ENCODE results near the gene HSFX2. TPM values are rescaled to one million over a fixed set of nuclear protein-coding genes. Genes with fewer than 3 reads are reported as not detected.
"Not testable (repeated sequence)": the region's sequence is repeated elsewhere in the genome, so short reads cannot be mapped to it uniquely, and the experiment has no call there.

Gene HSFX2
- total RNA-seq, 1 donor from 2014 or later, result not detected

DNA sequence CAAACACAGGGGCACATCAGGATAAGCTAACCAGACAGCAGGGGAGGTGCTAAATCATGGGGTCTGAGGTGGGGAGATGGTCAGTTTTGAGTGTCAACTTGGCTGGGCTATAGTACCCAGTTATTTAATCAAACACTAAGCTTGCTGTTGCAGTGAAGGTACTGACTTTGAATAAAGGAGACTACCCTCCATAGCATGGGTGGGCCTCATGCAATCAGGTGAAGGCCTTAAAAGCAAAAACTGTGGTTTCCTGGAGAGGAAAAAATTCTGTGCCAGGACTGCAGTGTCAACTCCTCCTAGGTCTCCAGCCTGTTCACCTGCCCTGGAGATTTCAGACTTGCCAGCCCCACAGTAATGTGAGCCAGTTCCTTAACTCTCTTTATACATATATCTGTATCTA lies 12.6 kb upstream of the HSFX2 start:
- Mint-ChIP-seq H3K4me1 (ENCODE audit: low read depth) (peaks cover 8% of the 10 kb centered on the region), H3K27ac (ENCODE audit: unreplicated experiment) (no peak overlapping the region), H3K9me3 (ENCODE audit: low read depth) (peaks cover 7% of the 10 kb centered on the region), H3K27me3 (ENCODE audit: low read depth) (no peaks in the 10 kb centered on the region), H3K36me3 (ENCODE audit: low read depth) (peaks cover 6% of the 10 kb centered on the region), H3K4me3 (ENCODE audit: unreplicated experiment) (no peak overlapping the region)
- TF ChIP-seq, protein P1, sequence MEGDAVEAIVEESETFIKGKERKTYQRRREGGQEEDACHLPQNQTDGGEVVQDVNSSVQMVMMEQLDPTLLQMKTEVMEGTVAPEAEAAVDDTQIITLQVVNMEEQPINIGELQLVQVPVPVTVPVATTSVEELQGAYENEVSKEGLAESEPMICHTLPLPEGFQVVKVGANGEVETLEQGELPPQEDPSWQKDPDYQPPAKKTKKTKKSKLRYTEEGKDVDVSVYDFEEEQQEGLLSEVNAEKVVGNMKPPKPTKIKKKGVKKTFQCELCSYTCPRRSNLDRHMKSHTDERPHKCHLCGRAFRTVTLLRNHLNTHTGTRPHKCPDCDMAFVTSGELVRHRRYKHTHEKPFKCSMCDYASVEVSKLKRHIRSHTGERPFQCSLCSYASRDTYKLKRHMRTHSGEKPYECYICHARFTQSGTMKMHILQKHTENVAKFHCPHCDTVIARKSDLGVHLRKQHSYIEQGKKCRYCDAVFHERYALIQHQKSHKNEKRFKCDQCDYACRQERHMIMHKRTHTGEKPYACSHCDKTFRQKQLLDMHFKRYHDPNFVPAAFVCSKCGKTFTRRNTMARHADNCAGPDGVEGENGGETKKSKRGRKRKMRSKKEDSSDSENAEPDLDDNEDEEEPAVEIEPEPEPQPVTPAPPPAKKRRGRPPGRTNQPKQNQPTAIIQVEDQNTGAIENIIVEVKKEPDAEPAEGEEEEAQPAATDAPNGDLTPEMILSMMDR (IDR thresholded peaks at IDR 0.05), result no peak
- DNase-seq (ENCODE audit: low spot score), result no peak

DNA sequence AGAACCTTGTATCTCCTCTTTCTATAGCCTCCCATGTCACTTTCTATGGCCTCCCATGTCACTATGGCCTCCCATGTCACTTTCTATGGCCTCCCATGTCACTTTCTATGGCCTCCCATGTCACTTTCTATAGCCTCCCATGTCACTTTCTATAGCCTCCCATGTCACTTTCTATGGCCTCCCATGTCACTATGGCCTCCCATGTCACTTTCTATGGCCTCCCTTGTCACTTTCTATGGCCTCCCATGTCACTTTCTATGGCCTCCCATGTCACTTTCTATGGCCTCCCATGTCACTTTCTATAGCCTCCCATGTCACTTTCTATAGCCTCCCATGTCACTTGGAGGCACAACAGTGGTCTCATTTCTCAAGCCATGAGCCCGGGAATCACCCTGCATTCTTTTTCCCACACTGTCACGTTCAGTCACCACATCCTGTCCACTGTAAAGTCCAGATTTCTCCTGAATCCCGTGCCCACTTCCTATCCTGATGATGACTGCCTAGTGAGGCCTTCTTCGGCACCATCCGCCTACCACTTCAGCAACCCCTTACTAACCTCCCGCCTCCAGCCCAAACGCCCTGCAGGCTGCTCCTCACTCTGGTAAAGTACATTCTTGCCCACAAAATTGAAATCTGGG lies 10.3 kb upstream of the HSFX2 start:
- not testable (repeated sequence) for H3K4me1 Mint-ChIP-seq (ENCODE audit: low read depth); H3K9me3 Mint-ChIP-seq (ENCODE audit: low read depth); H3K27me3 Mint-ChIP-seq (ENCODE audit: low read depth); H3K36me3 Mint-ChIP-seq (ENCODE audit: low read depth); H3K4me3 Mint-ChIP-seq (ENCODE audit: unreplicated experiment); DNase-seq (ENCODE audit: low spot score)
- H3K27ac Mint-ChIP-seq (ENCODE audit: unreplicated experiment), result peak overlapping the region; percentile 54

DNA sequence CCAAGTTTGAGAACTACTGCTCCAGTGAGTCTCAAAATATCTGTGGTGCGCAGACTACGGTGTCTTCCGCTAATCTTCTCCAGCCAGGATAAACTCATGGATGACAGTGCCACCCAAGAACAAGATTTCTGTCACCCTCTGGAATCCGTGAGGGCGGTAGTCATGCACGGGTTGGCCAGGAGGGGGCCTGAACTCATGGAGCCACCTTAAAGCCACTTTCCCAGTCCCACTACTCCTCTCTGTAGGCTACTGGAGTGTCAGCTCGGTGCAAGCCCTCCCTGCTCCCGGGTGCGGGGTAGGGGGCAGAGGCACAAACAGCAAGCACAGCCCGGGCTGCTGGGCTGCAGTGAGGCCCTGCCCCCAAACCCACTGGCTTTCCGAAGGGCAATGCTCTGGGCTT lies 3.5 kb upstream of the HSFX2 start:
- H3K36me3 Mint-ChIP-seq (ENCODE audit: low read depth); H3K4me3 Mint-ChIP-seq (ENCODE audit: unreplicated experiment); H3K9me3 Mint-ChIP-seq (ENCODE audit: low read depth); H3K27ac Mint-ChIP-seq (ENCODE audit: unreplicated experiment); H3K4me1 Mint-ChIP-seq (ENCODE audit: low read depth); H3K27me3 Mint-ChIP-seq (ENCODE audit: low read depth); DNase-seq (ENCODE audit: low spot score): not testable (repeated sequence)

DNA sequence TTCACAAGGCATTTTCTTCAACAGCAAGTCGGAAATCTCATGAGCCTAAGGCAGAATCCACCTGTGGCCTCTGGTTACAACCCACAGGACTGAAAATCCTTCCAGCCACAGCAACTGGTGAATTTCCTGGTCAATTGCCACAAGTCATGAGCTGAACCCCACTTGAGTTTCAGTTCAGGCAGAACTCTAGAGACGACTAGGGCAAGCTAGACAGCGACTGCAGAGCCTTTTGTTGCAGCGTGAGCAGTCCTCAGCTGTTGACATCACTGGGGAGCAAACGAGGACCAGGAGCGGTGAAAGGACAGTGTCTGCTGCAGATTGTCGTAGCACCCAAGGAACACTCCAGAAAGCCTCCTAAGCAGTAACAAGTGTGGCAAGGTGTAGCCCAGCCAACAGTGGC lies 829 bp upstream of the HSFX2 start:
- H3K36me3 Mint-ChIP-seq (ENCODE audit: low read depth); H3K27ac Mint-ChIP-seq (ENCODE audit: unreplicated experiment); H3K4me3 Mint-ChIP-seq (ENCODE audit: unreplicated experiment); H3K4me1 Mint-ChIP-seq (ENCODE audit: low read depth); DNase-seq (ENCODE audit: low spot score); H3K27me3 Mint-ChIP-seq (ENCODE audit: low read depth); H3K9me3 Mint-ChIP-seq (ENCODE audit: low read depth): not testable (repeated sequence)

DNA sequence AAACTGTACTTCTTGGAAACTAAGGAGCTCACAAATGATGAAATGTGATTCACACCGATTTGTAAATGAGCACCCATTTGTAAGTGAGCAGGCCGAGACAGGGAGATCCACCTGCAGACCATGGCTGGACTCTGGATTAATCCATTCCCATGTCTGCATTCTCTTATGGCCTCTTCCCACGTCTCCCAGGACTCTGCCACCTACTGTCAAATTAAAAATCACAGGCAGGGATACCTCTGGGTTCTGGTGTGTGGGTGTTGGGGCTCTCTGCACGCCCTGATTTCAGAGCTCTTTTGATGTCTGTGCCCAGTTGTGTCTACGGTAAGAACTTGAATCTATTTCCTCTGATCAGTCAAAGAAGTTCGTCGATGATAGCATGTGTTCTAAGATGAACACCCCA lies 4.1 kb downstream of the HSFX2 start:
- H3K36me3 Mint-ChIP-seq (ENCODE audit: low read depth); H3K27ac Mint-ChIP-seq (ENCODE audit: unreplicated experiment); H3K27me3 Mint-ChIP-seq (ENCODE audit: low read depth); H3K4me1 Mint-ChIP-seq (ENCODE audit: low read depth); DNase-seq (ENCODE audit: low spot score); H3K9me3 Mint-ChIP-seq (ENCODE audit: low read depth); H3K4me3 Mint-ChIP-seq (ENCODE audit: unreplicated experiment): not testable (repeated sequence)

DNA sequence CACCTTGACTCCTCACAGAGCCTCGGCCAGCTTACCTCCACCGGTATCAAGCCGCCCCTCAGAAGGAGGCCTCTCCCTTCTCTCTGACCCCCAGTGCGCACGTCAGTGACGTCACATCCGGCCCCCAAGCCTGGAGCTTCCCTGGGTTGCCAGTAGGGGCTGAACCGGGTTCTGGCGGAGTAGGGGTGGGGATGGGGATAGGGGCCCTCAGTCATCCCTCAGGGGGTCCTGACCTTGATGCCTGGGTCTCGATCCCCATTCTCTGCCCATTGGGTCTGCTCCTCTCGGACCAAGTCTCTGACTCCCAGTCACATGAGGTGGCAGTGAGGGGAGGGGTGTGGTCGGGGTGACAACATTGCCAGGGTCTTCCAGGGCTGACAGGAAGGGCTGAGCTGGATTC lies 7.8 kb downstream of the HSFX2 start, which contains the start of gene MAGEA9B:
Gene MAGEA9B, minus strand, starts transcription at position 101 of the 400 bp plus-strand sequence. CDS start 4,280 bp downstream, outside the sequence.
- H3K27me3 Mint-ChIP-seq (ENCODE audit: low read depth), result not testable (repeated sequence)

DNA sequence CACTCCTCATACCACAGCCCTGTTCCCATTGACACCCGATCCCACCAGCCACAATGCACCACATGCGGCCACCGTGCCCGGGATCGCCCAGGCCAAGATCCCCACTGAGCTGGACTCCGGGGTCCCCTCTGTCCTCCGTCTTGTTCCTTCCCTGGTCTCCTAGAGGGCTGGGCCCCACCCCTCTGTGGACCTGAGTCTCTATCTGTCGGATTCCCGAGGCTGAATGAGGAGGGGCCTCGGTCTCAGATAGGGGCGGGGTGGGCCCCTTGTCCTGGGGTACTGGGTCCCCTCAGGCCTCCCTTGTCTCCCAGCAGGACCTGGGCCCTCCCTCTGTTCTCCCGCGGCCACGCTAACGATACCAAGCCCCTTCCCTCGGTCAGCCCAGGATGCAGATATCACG lies 9.5 kb downstream of the HSFX2 start:
- not testable (repeated sequence) for H3K27me3 Mint-ChIP-seq (ENCODE audit: low read depth); H3K9me3 Mint-ChIP-seq (ENCODE audit: low read depth); H3K4me1 Mint-ChIP-seq (ENCODE audit: low read depth); H3K36me3 Mint-ChIP-seq (ENCODE audit: low read depth); H3K27ac Mint-ChIP-seq (ENCODE audit: unreplicated experiment); H3K4me3 Mint-ChIP-seq (ENCODE audit: unreplicated experiment); DNase-seq (ENCODE audit: low spot score)

More for the DNA sequence above, 7.8 kb downstream of the HSFX2 start, which contains the start of gene MAGEA9B:
- not testable (repeated sequence) for H3K27ac Mint-ChIP-seq (ENCODE audit: unreplicated experiment); DNase-seq (ENCODE audit: low spot score); H3K36me3 Mint-ChIP-seq (ENCODE audit: low read depth); H3K4me1 Mint-ChIP-seq (ENCODE audit: low read depth); H3K9me3 Mint-ChIP-seq (ENCODE audit: low read depth); H3K4me3 Mint-ChIP-seq (ENCODE audit: unreplicated experiment)

DNA sequence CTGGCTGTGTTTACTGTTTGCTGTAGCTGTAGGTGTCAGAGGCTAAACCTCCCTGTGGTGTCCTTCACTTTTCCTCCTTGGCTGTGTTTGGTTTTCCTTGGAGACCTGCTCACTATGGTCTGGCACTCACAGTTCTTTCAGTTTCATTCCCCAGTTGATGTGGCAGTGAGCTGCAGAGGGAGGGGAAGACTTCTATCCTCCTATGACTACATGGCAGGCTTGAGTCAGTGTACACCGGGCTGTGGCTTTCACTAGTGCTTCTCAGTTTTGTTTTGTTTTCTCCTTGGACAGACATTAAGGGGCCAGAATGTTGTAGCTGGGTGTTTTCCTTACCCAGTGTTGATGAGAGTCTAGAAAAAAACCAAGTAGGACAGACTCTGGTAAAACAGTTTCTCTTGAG lies 21.7 kb downstream of the HSFX2 start:
- H3K4me3 Mint-ChIP-seq (ENCODE audit: unreplicated experiment); H3K27me3 Mint-ChIP-seq (ENCODE audit: low read depth); H3K36me3 Mint-ChIP-seq (ENCODE audit: low read depth); H3K27ac Mint-ChIP-seq (ENCODE audit: unreplicated experiment); H3K9me3 Mint-ChIP-seq (ENCODE audit: low read depth); DNase-seq (ENCODE audit: low spot score): not testable (repeated sequence)
- peaks cover 16% of the 10 kb centered on the region for H3K4me1 Mint-ChIP-seq (ENCODE audit: low read depth)

DNA sequence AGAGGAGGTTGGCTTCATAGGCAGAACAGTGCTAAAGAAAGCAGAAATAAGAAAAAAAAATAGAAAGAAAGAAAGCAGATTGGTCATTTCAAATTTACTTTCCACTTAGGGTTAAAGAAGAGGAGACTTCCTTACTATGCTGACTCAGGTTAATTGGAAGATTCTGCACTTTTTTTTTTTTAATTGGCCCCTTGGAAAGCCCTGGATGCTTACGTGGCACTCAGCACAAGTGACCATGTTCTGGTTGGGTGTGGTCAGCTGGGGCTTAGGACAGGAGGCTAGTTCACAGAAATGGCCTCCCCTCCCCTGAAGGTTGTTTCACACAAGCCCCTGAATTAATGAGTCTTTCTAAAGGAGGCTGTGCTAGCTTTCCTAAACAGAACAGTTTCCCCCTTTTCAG lies 22.4 kb downstream of the HSFX2 start:
- H3K9me3 Mint-ChIP-seq (ENCODE audit: low read depth), result peaks cover 8% of the 10 kb centered on the region
- DNase-seq (ENCODE audit: low spot score), result no peak
- no peaks in the 10 kb centered on the region for H3K27me3 Mint-ChIP-seq (ENCODE audit: low read depth)
- TF ChIP-seq, protein P1 (IDR thresholded peaks at IDR 0.05), result no peak
- no peaks in the 10 kb centered on the region for H3K36me3 Mint-ChIP-seq (ENCODE audit: low read depth)
- H3K27ac Mint-ChIP-seq (ENCODE audit: unreplicated experiment), result peak overlapping the region; percentile 12
- peaks cover 16% of the 10 kb centered on the region for H3K4me1 Mint-ChIP-seq (ENCODE audit: low read depth)
- H3K4me3 Mint-ChIP-seq (ENCODE audit: unreplicated experiment), result no peak overlapping the region

Data from chondrocyte (in vitro differentiated cells).